Stimulated activated CD4-positive, alpha-beta T cell treated with anti-CD3 and anti-CD28 coated beads, Interleukin-4, amount 100 ng/mL, for 4 hours (primary cell): ENCODE measurements around the gene METAP1D.
A peak's percentile ranks its signal among the peaks of the same experiment; 100 is the strongest.

Experiments used
- DNase-seq, 2 experiments: peaks; one replicate each; pipeline ENCODE4 v3.0.0-alpha.2; 2020

METAP1D gene

GRCh38 chr2:172082105-172082943, 82.6 kb downstream of the METAP1D start:
- DNase-seq = no peak

- DNase-seq = no peak
These were observed 83.3 kb downstream of the METAP1D start for GRCh38 chr2:172082944-172083627.

GRCh38 chr2:172083628-172084394, 84.1 kb downstream of the METAP1D start:
- DNase-seq = no peak

GRCh38 chr2:172084395-172084644, 84.6 kb downstream of the METAP1D start:
- DNase-seq = no peak

GRCh38 chr2:172084645-172085459, 85.1 kb downstream of the METAP1D start:
- peak; percentile 37 to 41 for DNase-seq

GRCh38 chr2:172085460-172086159, 85.9 kb downstream of the METAP1D start, which contains the start of gene DLX1:
TSS of gene DLX1 (plus strand) at chr2:172085507. CDS start at chr2:172085678, 171 bp downstream.
- no peak for DNase-seq

GRCh38 chr2:172086241-172087206, 86.8 kb downstream of the METAP1D start:
- DNase-seq = peak; percentile 45 to 55

- DNase-seq = no peak
These were observed 87.5 kb downstream of the METAP1D start for GRCh38 chr2:172087207-172087779.

GRCh38 chr2:172087780-172088244, 88.1 kb downstream of the METAP1D start:
- no peak for DNase-seq

- DNase-seq = no peak
These were observed 88.7 kb downstream of the METAP1D start for GRCh38 chr2:172088245-172089004.

- no peak for DNase-seq
These were observed 89.3 kb downstream of the METAP1D start for GRCh38 chr2:172089005-172089504.

GRCh38 chr2:172089633-172090032, 89.9 kb downstream of the METAP1D start:
- no peak for DNase-seq

GRCh38 chr2:172090044-172090961, 90.5 kb downstream of the METAP1D start:
- no peak for DNase-seq

GRCh38 chr2:172091000-172091641, 91.4 kb downstream of the METAP1D start:
- no peak for DNase-seq

- DNase-seq = no peak
These were observed 92.2 kb downstream of the METAP1D start for GRCh38 chr2:172091761-172092566.

GRCh38 chr2:172092716-172093415, 93.1 kb downstream of the METAP1D start:
- DNase-seq = no peak
